BLaER1 treated with 17β-estradiol and CSF1 and Interleukin-3, amounts not matched to agents 10 nM and 100 nM (cell line): ENCODE data around the gene ARRDC4.

Experiments
- H3K27ac ChIP-seq, 11 experiments: shearing (Covaris generic); formaldehyde crosslinking; 2 replicates each; pipeline ENCODE4 v1.8.1; 2022
- H3K27me3 ChIP-seq, 11 experiments: shearing (Covaris generic); formaldehyde crosslinking; 2 replicates each; pipeline ENCODE4 v1.8.1; 2022
- H3K36me3 ChIP-seq, 11 experiments: shearing (Covaris generic); formaldehyde crosslinking; 2 replicates each; pipeline ENCODE4 v1.8.1; 2022
- H3K4me1 ChIP-seq, 10 experiments: shearing (Covaris generic); formaldehyde crosslinking; 2 replicates each; pipeline ENCODE4 v1.8.1; 2022
- H3K4me2 ChIP-seq, 11 experiments: shearing (Covaris generic); formaldehyde crosslinking; 2 replicates each; pipeline ENCODE4 v1.8.1; 2022
- H3K4me3 ChIP-seq, 10 experiments: shearing (Covaris generic); formaldehyde crosslinking; 2 replicates each; pipeline ENCODE4 v1.8.1; 2022
- H3K9ac ChIP-seq, 11 experiments: shearing (Covaris generic); formaldehyde crosslinking; 2 replicates each; pipeline ENCODE4 v1.8.1; 2022
- H3K9me3 ChIP-seq, 11 experiments: shearing (Covaris generic); formaldehyde crosslinking; replicated peaks in 1 of 11; 2 replicates each; pipeline ENCODE4 v1.8.1; 2022
- H4K20me1 ChIP-seq, 11 experiments: shearing (Covaris generic); formaldehyde crosslinking; 2 replicates each; pipeline ENCODE4 v1.8.1; 2022
- Cebpa-rat ChIP-seq, 11 experiments: shearing (Covaris generic); IDR thresholded peaks; 2 replicates each; pipeline ENCODE4 v1.8.1; 2022

Gene ARRDC4

GRCh38 chr15:98012354-98012753, 51.9 kb downstream of the ARRDC4 start:
- no peaks in the 10 kb centered on the region for H4K20me1 ChIP-seq
- no peak overlapping the region for H3K9ac ChIP-seq

GRCh38 chr15:98013631-98014030, 53.1 kb downstream of the ARRDC4 start:
- Histone ChIP-seq H3K4me2 (no peak overlapping the region), H3K27me3 (no peaks in the 10 kb centered on the region), H3K9ac (no peak overlapping the region), H4K20me1 (no peaks in the 10 kb centered on the region), H3K9me3 (peaks cover 0 to 5% (median 0%) of the 10 kb centered on the region in 11 experiments; a peak in 2 of 22 replicates), H3K4me1 (no peaks in the 10 kb centered on the region), H3K36me3 (no peaks in the 10 kb centered on the region), H3K4me3 (no peak overlapping the region), H3K27ac (no peak overlapping the region)
- no peak for TF ChIP-seq Cebpa-rat (IDR thresholded peaks at IDR 0.05)

More at GRCh38 chr15:98012354-98012753, 51.9 kb downstream of the ARRDC4 start:
- Histone ChIP-seq H3K9me3 (peaks cover 0 to 5% (median 0%) of the 10 kb centered on the region in 11 experiments; a peak in 2 of 22 replicates), H3K36me3 (no peaks in the 10 kb centered on the region), H3K4me2 (no peak overlapping the region), H3K4me1 (no peaks in the 10 kb centered on the region), H3K27ac (no peak overlapping the region), H3K27me3 (no peaks in the 10 kb centered on the region), H3K4me3 (no peak overlapping the region)
- TF ChIP-seq Cebpa-rat (IDR thresholded peaks at IDR 0.05) = no peak

- Histone ChIP-seq H3K27me3 (no peaks in the 10 kb centered on the region), H3K4me3 (no peak overlapping the region), H3K36me3 (no peaks in the 10 kb centered on the region), H3K4me2 (no peak overlapping the region), H3K9ac (no peak overlapping the region), H4K20me1 (no peaks in the 10 kb centered on the region), H3K27ac (no peak overlapping the region), H3K9me3 (peaks cover under 1 to 3% (median 3%) of the 10 kb centered on the region in 11 experiments; a peak in 15 of 22 replicates), H3K4me1 (no peaks in the 10 kb centered on the region)
- TF ChIP-seq Cebpa-rat (IDR thresholded peaks at IDR 0.05) = no peak
Measured at GRCh38 chr15:98017150-98017964, 56.9 kb downstream of the ARRDC4 start.

GRCh38 chr15:98018761-98019351, 58.4 kb downstream of the ARRDC4 start:
- Histone ChIP-seq H3K4me2 (no peak overlapping the region), H3K36me3 (0 out of 22 replicates have a peak, but pooled peaks cover 0 to 8% (median 0%) of the 10 kb centered on the region in 11 experiments), H3K27me3 (no peaks in the 10 kb centered on the region), H4K20me1 (no peaks in the 10 kb centered on the region), H3K27ac (no peak overlapping the region), H3K9me3 (peaks cover 16 to 18% (median 18%) of the 10 kb centered on the region in 11 experiments), H3K9ac (no peak overlapping the region), H3K4me1 (no peaks in the 10 kb centered on the region), H3K4me3 (no peak overlapping the region)
- no peak for TF ChIP-seq Cebpa-rat (IDR thresholded peaks at IDR 0.05)
